GM19328 (cell line): ENCODE results near the gene ADGRB3.

Source experiments
- ATAC-seq: cut with Tn5 transposase; IDR thresholded peaks from one replicate; pipeline ENCODE4 v1.9.1; 2021; ENCODE audit warnings: mild to moderate bottlenecking, moderate library complexity; ENCODE audit not compliant: unreplicated experiment

Gene ADGRB3

DNA sequence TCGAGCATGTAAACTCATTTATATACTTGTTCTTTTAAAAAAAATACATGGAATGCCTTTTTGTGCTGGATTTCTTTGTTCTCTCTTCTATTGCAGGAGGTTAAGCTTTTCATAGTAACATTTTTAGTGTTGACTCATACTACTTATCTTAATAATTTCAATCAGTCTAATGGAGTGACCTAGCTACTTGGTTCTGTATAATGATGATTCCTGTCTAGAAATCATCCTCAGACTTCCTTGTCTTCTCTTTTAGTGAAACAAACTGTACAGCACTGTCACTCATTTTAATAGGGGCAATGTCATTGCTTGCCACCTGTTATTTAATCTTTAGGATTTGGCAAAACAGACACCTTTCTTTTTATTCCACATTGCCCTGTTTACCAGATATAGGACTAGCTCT, 62.3 kb downstream of the ADGRB3 start:
- no peak for ATAC-seq

DNA sequence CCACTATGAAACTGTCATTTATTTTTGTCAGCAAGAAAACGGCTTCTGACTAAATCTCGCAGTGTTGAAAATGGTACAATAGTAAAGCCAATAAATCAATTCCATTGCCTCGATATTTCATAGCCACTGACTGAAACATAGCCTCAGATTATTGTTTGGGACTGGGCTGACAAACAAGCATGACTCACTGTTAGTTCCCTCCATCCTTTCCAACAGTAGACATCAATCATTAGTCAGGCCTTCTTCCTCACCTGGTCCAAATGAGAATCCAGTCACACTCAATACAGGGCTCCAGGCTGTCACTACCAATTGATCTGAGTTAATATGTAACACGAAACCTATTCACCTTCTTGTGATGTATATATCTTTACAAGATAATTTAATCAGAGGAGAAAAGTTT, 66.1 kb downstream of the ADGRB3 start:
- no peak for ATAC-seq

DNA sequence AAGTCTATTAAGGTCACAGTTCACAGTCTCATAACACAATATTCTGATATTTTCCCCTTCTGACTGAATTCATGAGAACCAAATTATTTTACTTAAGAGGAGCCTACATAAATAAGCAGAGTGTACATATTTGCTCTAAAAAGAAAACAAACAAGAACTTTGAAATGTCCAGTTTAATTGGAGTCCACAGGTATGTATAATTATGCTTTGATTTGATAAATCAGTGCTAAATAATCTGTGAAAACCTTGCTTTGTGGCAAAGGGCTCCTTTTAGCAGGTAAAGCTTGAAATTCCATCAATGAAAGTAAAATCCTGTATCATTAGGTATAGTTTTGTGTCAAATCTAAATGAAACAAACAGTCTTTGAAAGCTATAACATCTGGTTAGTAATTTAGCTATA, 69.4 kb downstream of the ADGRB3 start:
- ATAC-seq: no peak

DNA sequence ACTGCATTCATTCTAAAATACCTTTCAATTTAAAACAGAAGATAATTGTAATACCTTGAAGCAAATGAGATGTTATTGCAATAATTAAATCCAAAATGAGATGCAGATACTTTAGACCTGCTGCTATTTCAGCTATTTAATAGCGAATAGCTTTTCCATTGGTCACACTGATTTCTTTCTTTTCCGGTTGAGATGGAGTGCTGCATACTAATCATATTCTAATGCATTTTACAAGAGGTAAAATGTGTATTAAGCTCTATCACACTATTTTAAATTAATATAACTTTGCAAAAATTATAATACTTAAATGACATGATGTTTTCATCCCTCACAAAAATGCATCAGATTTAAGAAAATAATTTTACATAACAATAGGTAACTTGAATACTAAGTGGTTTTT, 74.0 kb downstream of the ADGRB3 start:
- no peak for ATAC-seq

DNA sequence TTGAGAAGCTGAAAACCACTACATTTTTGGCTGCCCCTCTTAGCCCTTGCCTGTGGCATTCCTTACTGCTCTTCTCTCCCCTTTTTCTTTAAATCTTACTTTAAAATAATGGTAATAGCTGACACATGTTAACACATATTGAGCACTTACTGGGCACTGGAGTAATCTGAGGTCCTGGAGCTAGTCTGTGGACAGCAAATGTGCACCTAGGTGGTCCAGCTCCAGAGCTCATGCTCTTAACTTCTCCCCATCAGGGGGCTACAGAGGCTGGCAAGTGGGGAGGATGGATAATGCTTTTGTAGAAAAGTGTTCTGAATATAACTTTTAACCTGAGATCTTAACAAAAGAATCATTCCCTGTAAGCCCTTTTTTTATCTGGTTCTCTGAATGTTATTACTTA, 74.8 kb downstream of the ADGRB3 start:
- ATAC-seq: no peak

DNA sequence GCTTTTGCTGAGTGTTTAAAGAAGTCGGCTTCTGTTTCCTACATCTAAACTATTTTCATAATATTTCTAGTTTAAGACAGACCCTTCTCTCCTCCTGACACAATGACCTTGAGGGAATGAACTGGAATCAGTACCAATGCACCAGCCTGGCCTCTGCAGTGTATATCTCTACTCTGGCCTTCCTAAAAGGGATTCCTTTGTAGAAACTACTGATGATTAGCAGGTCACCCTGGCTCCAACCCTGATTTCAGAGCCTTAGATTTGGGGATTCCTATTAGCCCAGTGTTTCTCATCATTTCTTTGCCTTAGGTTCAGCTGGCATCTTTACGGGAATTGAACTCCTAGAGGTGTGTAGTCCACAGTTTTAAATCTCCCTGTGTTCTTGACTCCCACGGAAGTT, 75.4 kb downstream of the ADGRB3 start:
- no peak for ATAC-seq

DNA sequence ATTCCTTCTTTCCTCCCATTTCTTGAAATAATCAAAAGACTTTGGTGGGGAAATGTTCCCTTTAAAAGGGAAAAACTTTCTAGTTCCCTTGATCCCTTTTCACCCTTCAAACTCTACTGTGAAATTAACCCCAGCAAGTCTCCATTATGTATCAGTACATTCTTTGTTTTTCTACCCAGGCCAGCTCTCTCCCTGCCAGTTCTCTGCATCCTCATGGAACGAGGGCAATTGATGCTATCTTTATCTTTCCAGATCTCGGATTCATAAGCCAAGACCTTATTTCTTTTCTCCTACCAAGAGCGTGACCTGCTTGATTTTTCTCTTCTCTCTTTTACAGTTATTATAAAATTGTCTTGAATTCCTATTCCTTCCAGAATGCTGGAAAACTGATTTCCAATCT, 75.8 kb downstream of the ADGRB3 start:
- ATAC-seq: no peak

DNA sequence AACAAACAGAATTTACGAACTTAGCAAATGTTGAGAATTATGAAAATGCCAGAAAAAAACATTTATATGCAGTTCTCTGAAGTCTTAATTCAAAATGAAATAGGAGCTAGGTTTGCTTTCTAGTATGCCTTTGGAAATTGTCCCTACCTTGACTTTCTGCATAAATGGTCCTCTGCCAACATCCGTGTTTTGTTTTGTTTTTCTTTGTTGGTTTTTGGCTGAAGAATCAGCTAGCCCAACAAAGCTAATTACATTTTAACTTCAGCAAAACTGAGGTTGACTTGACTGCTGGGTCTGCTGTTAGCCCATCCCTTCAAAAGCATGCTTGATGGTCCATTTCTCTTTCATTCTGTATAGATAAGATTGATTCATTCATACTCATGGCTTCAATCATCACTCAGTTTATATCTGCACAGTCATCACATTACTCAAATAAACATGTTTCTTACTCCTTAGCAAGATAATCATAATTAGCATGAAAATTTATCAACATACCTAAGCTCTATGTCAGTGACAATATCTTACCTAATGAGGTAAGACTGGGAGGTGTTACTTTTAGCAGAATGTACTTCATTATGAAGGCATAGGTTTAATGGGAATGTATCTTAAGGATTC, 76.4 kb downstream of the ADGRB3 start:
- ATAC-seq: no peak

DNA sequence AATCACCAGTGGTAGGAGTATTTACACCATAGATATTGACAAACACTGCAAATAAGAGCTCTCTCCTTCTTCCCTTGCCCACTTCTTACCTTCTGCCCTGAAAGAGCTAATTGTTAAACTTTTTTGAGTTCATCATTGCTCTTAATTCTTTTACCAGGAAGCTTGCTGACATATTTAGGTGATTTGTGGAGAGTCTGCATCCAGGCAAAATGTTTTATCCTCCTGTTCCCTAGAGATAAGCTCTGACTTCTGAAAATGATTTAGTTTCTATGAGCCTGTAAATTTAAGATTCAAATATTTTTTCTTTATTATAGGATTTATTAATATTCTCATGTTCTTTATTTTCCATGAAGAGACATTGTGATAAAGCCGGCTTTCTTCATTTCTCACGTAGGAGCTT, 81.5 kb downstream of the ADGRB3 start:
- ATAC-seq: no peak

DNA sequence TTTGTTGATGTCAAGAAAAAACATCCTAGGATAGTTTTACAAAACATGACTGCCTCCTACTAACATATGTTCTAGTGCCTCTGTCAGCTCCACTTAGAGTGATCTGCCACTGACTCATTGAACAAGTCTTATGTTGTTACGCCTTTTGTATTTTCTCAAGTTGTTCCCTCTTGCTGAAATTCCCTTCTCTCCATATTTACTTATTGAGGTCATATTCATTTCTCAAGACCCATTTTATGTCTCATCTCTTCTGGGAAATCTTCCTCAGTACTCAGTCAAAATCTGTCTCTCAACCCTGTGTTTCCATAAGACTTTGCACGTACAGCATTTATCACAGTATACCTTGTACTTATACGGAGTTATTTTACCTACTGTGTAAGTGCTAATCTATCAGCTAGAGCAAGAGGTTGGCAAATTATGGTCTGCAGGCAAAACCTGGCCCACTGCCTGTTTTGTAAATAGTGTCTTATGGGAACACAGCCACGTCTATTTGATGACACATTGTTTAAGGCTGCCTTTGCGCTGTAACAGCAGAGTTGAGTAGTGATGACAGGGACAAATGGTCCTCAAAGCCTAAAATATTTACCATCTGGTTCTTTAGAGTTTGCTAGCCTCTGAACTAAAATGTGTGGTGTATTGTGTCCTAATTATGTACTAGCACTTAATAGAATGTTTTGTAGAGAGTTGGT, 83.4 kb downstream of the ADGRB3 start:
- no peak for ATAC-seq

DNA sequence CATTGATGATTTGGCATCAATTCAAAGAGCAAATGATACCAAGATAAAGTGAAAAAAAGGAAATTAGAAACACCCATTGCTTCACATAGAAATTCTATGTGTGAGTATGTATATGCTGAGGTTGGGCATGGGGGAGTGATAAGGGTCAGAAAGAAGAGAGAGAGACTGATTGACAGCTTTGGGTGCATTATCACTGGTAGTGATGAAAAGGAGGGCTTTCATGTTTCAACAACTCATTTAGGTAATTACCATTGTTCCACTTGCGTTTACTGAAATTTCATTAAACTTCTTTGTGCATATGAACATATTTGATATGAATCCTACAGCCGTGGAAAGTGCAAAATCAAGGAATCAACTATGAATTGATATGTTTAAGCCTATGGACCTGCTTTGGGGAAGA, 84.7 kb downstream of the ADGRB3 start:
- ATAC-seq: no peak

DNA sequence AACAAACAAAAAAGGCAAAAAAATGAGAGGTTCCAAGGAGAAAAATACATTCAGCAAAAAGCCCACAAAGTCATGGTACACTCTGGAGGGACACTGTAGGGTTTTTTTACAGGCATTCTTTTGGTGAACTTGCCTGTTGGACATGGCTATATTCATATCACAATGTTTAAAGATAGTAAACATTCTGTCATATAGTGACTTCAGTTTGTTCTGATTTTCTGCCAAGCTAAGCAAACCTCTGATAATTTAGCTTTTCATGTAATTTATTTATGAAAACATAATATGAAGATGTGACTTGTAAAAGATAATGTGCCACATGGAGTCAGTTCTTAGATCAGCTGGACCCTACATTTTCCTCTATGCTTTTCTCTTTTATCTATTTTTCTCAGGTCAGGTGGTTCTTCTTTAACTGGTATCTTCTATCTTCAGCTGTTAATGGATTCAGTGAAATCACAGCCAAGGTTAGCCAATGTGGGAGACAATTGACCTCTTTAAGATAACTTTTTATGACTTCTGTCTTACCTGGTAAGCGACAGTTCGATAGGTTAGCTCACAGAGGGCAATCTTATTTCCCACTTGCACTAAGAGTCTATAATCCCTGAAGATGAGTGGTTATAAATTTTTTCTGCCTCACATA, 87.9 kb downstream of the ADGRB3 start:
- ATAC-seq: no peak

DNA sequence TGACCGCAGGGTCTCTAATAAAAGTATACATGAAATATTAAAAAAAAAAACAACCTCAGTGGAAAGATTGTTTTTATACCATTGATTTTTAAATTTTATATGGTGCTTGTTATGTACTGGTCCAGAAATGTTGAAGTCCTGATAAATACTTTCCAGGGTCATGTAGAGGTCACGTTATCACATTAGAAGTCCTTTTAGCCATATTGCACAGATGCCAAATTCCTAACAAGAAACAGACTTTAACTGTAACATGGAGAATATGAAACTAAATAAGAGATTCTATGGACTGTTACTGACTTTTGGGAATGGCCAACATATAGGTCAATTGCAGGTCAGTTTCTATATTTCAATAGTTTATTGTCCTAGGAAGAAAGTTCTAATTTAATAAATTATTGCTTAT, 89.0 kb downstream of the ADGRB3 start:
- no peak for ATAC-seq

DNA sequence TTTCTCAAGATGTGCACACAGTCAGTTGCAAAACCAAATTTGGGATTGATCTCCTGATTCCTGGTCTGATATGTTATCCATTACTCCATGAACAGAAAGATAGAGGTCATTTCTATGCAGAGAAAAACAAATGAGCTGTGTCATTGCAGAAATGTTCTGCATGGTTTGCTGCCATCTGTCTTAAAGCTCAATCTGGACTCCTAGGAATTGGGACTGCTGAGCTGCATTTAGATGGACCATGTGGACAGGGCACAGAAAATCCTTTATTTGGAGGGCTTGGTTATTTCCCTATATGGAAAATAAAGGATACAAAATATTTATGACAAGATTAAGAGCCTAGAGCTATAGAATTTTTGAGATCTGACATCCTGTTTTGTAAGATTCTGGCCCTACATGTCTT, 91.3 kb downstream of the ADGRB3 start:
- ATAC-seq: no peak

DNA sequence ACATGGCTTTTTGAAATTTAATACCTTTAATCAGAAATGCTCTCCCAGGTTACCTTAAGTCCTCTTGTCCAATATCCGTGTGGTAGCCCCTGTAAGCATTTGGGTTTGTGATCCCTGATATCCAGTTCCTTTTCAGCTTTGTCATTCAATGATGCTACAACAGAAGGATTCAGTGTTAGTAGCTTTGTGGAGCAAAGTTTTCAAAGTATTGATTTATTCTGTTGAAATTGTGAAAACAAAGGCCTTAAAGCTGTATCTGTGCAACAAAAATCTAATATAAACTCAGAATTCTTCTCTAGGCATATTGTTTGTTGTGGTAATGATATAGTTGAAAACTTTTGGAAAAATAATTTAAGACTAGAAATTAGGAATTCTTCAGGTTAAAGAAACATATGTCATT, 91.9 kb downstream of the ADGRB3 start:
- no peak for ATAC-seq

DNA sequence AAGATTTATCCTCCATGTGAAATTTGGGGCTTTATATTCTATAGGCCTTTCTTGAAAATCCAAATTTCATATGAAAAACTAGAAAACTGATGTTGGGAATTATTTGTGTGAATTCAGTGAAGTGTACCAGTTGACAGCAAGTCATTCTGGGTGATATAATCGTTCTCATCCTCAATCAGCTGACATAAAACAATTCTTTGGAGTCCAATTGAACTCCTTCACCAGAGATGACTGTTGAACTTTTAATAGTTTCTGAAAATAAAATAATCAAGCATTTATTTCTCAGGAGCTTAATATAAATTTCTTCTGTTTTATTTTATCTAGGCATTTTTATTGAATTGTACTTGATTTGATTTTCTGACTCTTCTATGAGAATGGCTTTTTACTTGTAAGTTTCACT, 92.6 kb downstream of the ADGRB3 start:
- no peak for ATAC-seq

DNA sequence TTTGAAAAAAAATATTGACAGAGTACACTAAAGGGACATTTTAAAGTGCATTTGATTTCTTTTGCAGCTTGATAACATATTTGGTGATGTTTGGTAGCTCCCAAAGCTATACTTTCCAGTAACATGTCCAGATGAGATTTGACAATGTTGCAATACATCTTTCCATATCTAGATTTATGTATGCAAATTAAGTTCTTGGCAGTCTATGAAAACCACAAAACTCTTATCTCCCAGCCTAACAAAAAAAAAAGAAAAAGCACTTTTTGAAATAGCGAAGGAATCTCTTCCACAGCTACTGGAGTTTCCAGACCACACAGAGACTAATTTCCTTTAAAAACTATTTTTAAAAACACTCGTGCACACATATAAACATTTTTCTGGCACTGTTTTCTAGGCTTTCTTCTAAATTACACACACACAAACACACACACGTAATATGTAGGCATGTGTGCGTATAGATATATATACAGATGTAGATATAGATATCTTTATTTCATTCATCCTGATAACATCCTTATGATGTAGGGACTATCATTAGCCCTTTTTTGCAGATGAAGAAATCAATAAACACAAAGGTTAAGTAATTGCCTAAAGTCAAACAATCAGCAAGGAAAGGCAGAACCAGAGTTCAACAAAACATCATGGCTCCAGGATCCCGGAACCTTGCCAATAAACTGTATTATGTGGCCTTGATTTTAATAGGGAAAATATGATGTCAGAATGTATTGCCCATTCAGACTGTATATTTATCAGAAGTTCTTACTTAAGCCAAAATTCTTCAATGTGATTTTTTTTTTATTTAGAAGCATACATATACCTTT, 93.3 kb downstream of the ADGRB3 start:
- ATAC-seq: no peak

DNA sequence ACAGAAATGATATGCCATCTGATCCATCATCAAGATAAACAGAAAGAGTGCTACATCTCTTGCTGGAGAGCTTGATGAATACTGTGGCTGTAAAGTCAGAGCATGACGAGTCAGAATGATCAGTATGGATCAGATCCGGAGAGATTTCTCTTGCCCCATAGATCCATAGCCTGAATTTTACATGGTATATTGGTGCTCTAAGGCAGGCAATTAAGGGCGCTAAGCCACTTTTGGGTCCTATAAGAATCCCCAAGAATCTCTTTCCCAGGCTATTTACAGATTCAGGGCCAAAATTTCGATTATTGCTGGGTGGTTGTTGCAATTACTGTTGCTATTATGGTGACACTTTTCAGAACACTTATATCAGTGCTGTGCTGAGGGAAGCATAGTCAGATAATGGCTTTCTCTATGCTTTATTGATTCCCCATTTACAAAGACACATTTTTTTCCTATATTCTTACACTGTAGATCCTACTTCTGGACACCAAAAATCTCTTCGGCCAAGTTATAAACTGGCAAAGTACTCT, 94.4 kb downstream of the ADGRB3 start:
- ATAC-seq: no peak

DNA sequence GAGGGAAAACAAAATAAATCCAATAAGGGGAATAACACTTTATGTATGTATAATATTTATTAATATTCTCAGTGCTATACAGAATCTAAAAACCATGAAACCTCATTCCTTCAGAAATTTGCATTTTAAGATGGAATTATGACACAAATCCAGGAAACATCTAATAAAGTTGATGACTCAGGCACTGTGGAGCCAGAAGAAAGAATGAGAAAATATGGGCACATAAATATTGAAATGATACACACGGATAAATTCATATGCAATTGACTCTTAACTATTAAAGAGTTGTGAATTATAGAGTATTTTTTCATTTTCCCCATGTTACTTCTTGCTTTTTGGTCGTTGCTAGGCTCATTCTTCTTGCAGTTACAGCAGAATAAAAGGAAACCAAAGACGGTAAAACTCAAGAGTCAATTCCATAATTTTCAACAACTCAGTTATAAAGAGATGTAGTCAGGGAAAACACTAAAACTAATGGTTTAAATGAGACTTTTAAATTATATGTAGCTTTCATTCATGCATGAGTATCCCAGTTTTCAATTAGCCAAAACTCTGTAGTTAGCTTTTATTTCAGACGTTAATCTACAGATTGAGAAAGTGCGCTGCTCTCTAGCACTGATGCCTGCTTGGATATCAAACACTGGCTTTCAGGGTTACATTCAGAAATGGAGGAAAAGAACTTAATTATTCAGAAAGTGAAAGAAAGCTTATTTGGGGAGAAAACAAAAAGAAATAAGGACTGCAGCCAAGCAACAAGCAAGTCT, 95.4 kb downstream of the ADGRB3 start:
- no peak for ATAC-seq

DNA sequence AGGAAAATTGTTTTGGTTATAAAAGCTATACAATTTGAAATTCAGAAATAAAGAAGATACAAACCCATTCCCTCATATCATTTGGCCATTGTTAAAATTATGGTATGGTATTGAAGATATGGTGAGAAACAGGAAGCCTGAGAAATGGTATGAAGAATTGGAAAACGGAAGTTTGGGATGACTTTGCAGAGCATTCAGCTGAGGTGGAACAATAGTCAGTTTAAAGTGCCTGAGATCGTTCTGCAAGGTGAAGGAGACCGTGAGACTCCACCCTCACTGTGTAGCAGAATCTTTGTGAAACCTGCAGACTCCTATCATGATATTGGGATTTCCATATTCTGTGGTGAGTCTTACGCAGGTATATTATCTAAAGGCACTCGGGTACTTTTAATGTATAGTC, 97.3 kb downstream of the ADGRB3 start:
- no peak for ATAC-seq

DNA sequence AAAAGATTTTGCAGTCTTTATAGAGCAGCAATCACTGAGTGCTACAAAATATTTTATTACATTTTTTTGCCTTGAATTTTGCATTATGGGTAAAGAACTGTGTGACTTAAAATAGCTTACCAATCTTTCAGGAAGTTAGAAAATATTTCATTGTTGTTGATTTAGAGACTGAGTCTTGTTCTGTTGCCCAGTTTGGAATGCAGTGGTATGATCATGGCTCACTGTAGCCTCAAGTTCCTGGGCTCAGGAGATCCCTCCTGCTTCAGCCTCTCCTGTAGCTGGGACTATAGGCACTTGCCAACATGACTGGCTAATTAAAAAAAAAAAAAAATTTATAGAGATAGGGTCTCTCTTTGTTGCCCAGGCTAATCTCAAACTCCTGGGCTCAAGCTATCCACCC, 100.8 kb downstream of the ADGRB3 start:
- no peak for ATAC-seq
